H1 (cell line): ENCODE results near the gene KIF1B. TPM values are rescaled to one million over a fixed set of nuclear protein-coding genes. Genes with fewer than 3 reads are reported as not detected.

Experiments
- CBX5 ChIP-seq: fragments of 300-800, 300-1000 bp; sonication (generic); IDR thresholded peaks from 2 replicates; pipeline ENCODE4 v1.7.1; 2016; ENCODE audit warnings: antibody characterized with exemption, low read length, low read depth
- CTBP2 ChIP-seq: IDR thresholded peaks from 2 replicates; pipeline ENCODE4 v1.7.0; 2011; ENCODE audit warnings: borderline replicate concordance, mild to moderate bottlenecking, moderate library complexity, mixed read lengths, low read length; ENCODE audit not compliant: insufficient read depth, insufficient read length
- NRF1 ChIP-seq: IDR thresholded peaks from 2 replicates; pipeline ENCODE4 v1.6.1; 2011; ENCODE audit warnings: mild to moderate bottlenecking, low read depth, low read length, improper control_type of control experiment
- SUZ12 ChIP-seq: fragments of 200-600 bp; sonication (generic); IDR thresholded peaks from 2 replicates; pipeline ENCODE4 v1.6.1; 2012; ENCODE audit warnings: mild to moderate bottlenecking, inconsistent platforms, low read length, moderate library complexity, mixed read lengths
- TAF7 ChIP-seq: optimal IDR thresholded peaks from 2 replicates; pipeline ENCODE3; 2011; ENCODE audit warnings: low read depth, mild to moderate bottlenecking, inconsistent platforms, low read length, moderate library complexity, borderline replicate concordance
- polyA plus RNA-seq, 7 experiments: library from polyadenylated mRNA; depleted of rRNA in 3 of 7; stranded (reverse) in 5 of 7; unstranded in 2 of 7; fragments of >200 nt in 5 of 7; fragments of 200-250 nt in 2 of 7; gene quantifications; 1 replicate in 5 of 7; 2 replicates in 1 of 7; 4 replicates in 1 of 7; pipeline versions ENCODE4 v1.2.1 to v1.2.3, GENCODE V29; 2011 to 2013; ENCODE audit warnings: missing spikeins in 2 of 7, mixed read lengths in 2 of 7
- total RNA-seq: library from RNA; stranded (reverse); fragmentation: NEBNext Ultra II Directional; extraction: Animal tissue kit (Norgen Biotek cat#: 25700); gene quantifications from 2 replicates; pipeline ENCODE4 v1.2.1, GENCODE V29; 2021

KIF1B gene
- total and polyA plus RNA-seq, 2 of the 8 experiments (the other 6 are each of a cell fraction or from before 2014, with no cell fraction given), result 39.1 to 74.2 TPM

GRCh38 chr1:10187026-10187334, 23.4 kb upstream of the KIF1B start (continued):
- no peak for TF ChIP-seq NRF1
- no peak for TF ChIP-seq SUZ12
- TF ChIP-seq CBX5, result no peak
- no peak for TF ChIP-seq TAF7
- no peak for TF ChIP-seq CTBP2
